Coronary artery (tissue), 2 donors: ENCODE data around the gene TASP1.

Source experiments
- DNase-seq: peaks from one replicate; pipeline ENCODE4 v3.0.0-alpha.2; 2017; ENCODE audit warnings: low spot score
- H3K27ac ChIP-seq, 2 donors: fragments of 200-600 bp; sonication (generic); one replicate each; pipeline ENCODE4 v1.5.1; 2016 to 2019
- H3K4me3 ChIP-seq: fragments of 200-600 bp; sonication (generic); 2 replicates; pipeline ENCODE4 v1.5.1; 2016; ENCODE audit warnings: mild to moderate bottlenecking, moderate library complexity
- TF ChIP-seq, protein P1 (sequence below): fragments of 200-600 bp; sonication (generic); IDR thresholded peaks from one replicate; pipeline ENCODE4 v1.5.1; 2019; ENCODE audit warnings: antibody characterized with exemption

Gene TASP1

DNA sequence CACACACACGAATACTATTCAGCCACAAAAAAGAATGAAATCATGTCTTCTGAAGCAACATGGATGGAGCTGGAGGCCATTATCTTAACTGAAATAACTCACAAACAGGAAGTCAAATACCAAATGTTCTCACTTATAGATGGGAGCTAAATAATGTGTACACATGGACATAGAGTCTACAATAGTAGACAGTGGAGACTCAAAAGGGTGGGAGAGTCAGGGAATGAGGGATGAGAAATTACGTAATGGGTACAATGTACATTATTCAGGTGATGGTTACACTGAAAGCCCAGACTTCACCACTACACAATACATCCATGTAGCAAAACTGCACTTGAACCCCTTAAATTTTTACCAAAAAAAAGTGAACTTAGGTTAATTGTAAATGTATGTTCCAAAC, 160.4 kb downstream of the TASP1 start:
- TF ChIP-seq, protein P1, sequence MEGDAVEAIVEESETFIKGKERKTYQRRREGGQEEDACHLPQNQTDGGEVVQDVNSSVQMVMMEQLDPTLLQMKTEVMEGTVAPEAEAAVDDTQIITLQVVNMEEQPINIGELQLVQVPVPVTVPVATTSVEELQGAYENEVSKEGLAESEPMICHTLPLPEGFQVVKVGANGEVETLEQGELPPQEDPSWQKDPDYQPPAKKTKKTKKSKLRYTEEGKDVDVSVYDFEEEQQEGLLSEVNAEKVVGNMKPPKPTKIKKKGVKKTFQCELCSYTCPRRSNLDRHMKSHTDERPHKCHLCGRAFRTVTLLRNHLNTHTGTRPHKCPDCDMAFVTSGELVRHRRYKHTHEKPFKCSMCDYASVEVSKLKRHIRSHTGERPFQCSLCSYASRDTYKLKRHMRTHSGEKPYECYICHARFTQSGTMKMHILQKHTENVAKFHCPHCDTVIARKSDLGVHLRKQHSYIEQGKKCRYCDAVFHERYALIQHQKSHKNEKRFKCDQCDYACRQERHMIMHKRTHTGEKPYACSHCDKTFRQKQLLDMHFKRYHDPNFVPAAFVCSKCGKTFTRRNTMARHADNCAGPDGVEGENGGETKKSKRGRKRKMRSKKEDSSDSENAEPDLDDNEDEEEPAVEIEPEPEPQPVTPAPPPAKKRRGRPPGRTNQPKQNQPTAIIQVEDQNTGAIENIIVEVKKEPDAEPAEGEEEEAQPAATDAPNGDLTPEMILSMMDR, result no peak
- Histone ChIP-seq H3K4me3 (no peak overlapping the region), H3K27ac (no peak overlapping the region)
- no peak for DNase-seq

DNA sequence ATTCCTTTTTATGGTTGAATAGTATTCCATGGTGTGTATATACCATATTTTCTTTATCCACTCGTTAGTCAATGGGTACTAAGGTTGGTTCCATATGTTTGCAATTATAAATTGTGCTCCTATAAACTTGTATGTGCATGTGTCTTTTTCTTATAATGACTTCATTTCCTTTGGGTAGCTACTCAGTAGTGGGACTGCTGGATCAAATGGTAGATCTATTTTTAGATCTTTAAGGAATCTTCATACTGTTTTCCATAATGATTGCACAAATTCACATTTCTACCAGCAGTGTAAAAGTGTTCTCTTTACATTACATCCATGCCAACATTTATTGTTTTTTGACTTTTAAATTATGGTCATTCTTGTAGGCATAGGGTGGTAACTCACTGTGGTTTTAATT, 164.3 kb downstream of the TASP1 start:
- Histone ChIP-seq H3K27ac (no peak overlapping the region), H3K4me3 (no peak overlapping the region)
- DNase-seq, result no peak
- TF ChIP-seq, protein P1, result no peak

DNA sequence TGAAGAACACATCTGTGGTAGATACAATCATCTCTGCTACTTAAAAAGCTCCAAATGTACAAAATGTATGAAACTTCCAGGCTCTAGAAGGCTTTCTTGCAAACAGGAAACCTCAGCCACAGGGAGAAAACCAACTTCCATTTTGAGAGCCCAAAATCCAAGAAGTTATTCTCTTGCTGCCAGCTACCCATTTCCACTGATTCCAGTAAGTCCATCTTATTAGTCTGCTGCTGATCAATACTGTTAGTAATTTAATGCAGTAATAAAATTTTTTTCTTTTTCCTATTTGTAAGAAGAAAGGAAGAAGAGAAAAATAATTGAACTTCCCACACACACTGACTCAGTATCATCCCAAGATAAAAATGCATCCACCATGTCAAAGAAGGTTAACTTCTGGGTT, 169.5 kb downstream of the TASP1 start:
- Histone ChIP-seq H3K27ac (no peak overlapping the region), H3K4me3 (no peak overlapping the region)
- TF ChIP-seq, protein P1, result no peak
- DNase-seq, result no peak

DNA sequence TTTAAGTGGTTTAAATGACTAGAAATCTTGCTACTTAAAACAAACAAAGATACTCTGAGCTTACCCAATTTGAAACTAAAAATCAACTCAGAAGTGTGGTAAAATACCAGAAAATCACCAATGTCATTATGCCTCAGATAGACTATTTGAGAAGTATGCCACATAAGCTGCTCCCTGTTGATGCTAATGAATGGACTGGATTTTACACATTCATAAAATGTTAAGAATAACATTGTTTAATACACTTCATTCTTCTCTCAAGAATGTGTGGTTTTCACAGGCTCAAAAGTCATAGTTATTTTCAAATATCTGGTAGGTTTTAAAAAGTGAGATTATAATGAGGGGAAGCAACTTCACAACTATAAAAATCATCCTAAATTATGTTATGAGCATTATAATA, 170.6 kb downstream of the TASP1 start:
- H3K4me3 ChIP-seq, result no peak overlapping the region
- TF ChIP-seq, protein P1, result no peak
- DNase-seq, result no peak
- H3K27ac ChIP-seq, result no peak overlapping the region

DNA sequence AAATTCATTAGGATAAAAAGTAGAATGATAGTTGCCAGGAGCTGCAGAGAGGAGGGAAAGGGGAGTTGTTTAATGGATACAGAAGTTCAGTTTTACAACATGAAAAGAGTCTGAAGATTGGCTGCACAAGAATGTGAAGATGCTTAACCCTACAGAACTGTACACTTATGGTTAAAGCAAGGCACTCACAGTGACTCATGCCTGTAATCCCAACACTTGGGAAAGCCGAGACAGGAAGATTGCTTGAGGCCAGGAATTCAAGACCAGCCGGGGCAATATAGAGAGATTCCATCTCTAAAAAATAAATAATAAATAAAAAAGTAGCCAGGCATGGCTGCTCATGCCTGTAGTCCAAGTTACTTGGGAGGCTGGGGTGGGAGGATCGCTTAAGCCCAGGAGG, 174.0 kb downstream of the TASP1 start:
- DNase-seq, result no peak
- no peak overlapping the region for H3K4me3 ChIP-seq
- TF ChIP-seq, protein P1, result no peak
- H3K27ac ChIP-seq, result no peak overlapping the region

DNA sequence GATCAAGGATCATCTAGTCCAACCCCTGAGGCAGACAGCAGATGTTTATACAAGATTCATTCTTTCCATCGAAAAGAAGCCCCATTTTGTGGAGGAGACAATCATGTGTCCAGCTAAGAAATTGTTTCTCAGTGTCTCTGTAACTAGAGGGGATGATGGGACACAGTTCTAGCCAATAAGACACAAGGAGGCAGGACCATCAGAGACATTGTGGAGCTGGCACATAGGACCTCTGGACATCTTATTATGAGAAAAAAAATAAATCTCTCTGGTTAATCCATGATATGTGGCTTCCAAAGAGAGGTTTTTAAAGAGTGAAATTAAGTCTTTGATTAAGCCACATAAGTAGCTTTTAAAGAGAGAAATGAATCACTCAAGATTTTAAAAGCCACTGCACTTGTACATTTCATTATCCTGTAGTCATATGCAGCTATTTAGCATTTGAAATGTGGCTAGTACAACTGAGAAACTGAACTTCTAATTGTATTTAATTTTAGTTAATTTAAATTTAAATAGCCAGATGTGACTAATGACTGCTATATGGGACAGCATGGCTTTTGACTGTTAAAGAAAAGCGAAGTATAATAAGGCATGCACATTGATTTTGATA, 176.8 kb downstream of the TASP1 start:
- no peak for DNase-seq
- H3K27ac ChIP-seq, result no peak overlapping the region
- TF ChIP-seq, protein P1, result no peak
- no peak overlapping the region for H3K4me3 ChIP-seq

DNA sequence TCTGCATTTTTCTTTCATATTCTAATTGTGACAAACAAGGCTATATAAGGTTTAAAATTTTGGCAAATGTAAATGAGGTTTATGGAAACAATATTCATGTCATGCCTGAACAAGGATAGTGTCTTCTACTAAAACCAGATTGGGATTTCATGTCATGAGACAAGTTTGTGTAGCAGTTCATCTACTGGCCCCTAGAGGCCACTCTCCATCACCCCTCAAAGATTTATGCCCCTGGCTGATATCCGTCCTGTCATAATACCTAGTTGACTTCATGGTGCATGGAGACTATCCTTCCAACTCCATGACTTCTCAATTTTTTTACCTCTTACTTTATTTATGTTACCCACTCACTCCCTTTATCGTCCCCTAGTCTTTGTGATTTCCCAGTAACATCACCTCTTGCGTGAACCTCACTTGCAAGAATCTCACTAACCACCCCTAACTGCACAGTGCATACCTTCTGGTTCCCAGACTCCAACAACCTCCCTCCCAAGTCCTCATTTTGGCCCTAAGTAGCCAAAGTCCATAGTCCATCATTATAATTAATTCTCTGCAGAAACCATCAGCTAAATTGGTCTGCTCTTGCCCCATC, 179.8 kb downstream of the TASP1 start:
- no peak for DNase-seq
- TF ChIP-seq, protein P1, result peak; percentile 38
- Histone ChIP-seq H3K4me3 (no peak overlapping the region), H3K27ac (no peak overlapping the region)
